ENCODE results near the gene IFITM1. TPM values are rescaled to one million over a fixed set of nuclear protein-coding genes. Genes with fewer than 3 reads are reported as not detected.

The IFITM1 gene
- total and polyA plus RNA-seq, 2 of the 4 experiments (the other 2 are of a cell fraction): 24.2 to 68.9 TPM

DNA sequence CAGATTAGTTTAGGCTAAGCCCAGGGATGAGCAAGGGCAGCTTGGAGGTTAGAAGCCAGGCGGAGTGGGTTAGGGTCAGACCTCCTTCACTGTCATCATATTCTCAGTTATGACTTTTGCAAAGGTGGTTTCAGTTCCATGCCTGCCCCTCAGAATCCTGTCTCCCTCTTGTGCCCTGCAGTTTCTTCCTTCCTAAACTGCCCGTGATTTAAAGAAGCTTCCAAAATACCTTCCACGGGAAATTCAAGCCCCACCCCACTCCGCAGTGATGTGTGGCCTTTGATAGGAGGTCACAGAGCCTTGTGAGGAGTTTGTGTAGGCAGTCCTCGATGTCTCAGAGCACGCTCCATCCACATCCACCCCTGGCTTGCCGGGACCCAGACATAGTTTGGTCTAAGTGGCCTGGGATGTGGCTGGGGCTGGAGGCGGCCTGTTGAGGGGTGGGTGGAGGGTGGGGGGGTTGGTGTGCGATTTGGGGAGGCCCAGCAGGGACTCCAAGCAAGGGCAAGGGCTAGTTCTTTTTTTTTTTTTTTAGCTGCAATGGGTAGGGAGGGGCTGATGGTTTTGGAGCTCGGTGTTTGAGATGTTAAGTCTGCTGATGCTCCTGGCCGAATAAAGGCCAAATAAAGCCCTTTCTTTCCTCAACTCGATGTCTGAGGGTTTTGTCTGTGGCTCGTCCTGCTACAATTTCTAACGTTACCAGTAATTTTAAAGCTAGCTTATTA lies 1.6 kb upstream of the IFITM1 start:
- peak overlapping the region; percentile 18 for H2AK5ac ChIP-seq (ENCODE audit: low read depth, low read length)
- no TSS peak for BruUV-seq (replicated peaks)
- peaks cover 3 to 39% of the 10 kb centered on the region in 2 experiments; a peak in 3 of 4 replicates for H3K79me1 ChIP-seq (ENCODE audit: low read depth in 1 of 2, low read length in 2 of 2)
- in situ Hi-C loops (cut with MboI; ENCODE audit: low sequenced_read_pairs): no loop called here
- ATAC-seq (ENCODE audit: low read depth): no peak
- H3K4me1 ChIP-seq (ENCODE audit: control insufficient read depth, insufficient read depth, low read length): peaks cover 24% of the 10 kb centered on the region
- ChIA-PET POLR2A (ENCODE audit: unreplicated experiment) (no interaction called here), CTCF (interaction anchor here (1.2 kb wide), 1 partner anchor 12 kb away, joined by 3 read pairs; no protein-coding TSS in a partner anchor)
- peak overlapping the region; percentile 10 for H2BK120ac ChIP-seq (ENCODE audit: low read depth, low read length)
- no peak for DNase-seq
- dilution Hi-C loops (cut with HindIII; ENCODE audit: low sequenced_read_pairs, unreplicated experiment): no loop called here
- peak overlapping the region; percentile 60 for H2AK9ac ChIP-seq (replicated peaks; ENCODE audit: low read depth, low read length, poor library complexity)
- peak overlapping the region; percentile 47 for H2AFZ ChIP-seq (replicated peaks; ENCODE audit: low read length, poor library complexity)
- H3K56ac ChIP-seq (ENCODE audit: extremely low read depth, insufficient read depth, low read length): no peak overlapping the region
- H3K9me3 ChIP-seq (ENCODE audit: control insufficient read depth, insufficient read depth, low read length): no peaks in the 10 kb centered on the region
- H3K18ac ChIP-seq (ENCODE audit: low read depth, low read length): 0 out of 2 replicates have a peak overlapping the region, but pooled peaks have one; percentile 29
- peak overlapping the region; percentile 16; the same call in 1 of the 2 replicates for H2BK20ac ChIP-seq (ENCODE audit: low read depth, low read length)
- H3K27me3 ChIP-seq (ENCODE audit: control insufficient read depth, insufficient read depth, low read length): no peaks in the 10 kb centered on the region
- H3K14ac ChIP-seq (replicated peaks; ENCODE audit: low read depth, low read length): peak overlapping the region; percentile 82
- H3K9ac ChIP-seq (ENCODE audit: low read depth, low read length): peak overlapping the region; percentile 59
- H3K36me3 ChIP-seq (ENCODE audit: control insufficient read depth, insufficient read depth, low read length): peaks cover 5% of the 10 kb centered on the region; the same call in 1 of the 2 replicates
- H3K4me3 ChIP-seq (ENCODE audit: insufficient read depth, low read depth, low read length): no peak overlapping the region
- H4K91ac ChIP-seq (ENCODE audit: insufficient read depth, low read depth, low read length): peak overlapping the region; percentile 26; the same call in 1 of the 2 replicates
- H3K23ac ChIP-seq (ENCODE audit: low read depth, low read length): peak overlapping the region; percentile 93; the same call in 1 of the 2 replicates
- intact Hi-C loops (cut with micrococcal nuclease): loop anchor here (2.0 kb wide), 1 partner anchor 45 kb away; no protein-coding TSS in a partner anchor
- peak overlapping the region; percentile 1; the same call in 2 of the 3 replicates for H2BK15ac ChIP-seq (ENCODE audit: low read depth, low read length)
- H3K9me1 ChIP-seq (ENCODE audit: insufficient read depth, low read length): 0 out of 2 replicates have a peak, but pooled peaks cover 5% of the 10 kb centered on the region
- peaks cover 3% of the 10 kb centered on the region; the same call in 1 of the 2 replicates for H4K20me1 ChIP-seq (ENCODE audit: insufficient read depth, low read length)
- H3K4me2 ChIP-seq (ENCODE audit: low read depth, low read length): peak overlapping the region; percentile 50
- H3K4ac ChIP-seq (ENCODE audit: low read depth, low read length): peak overlapping the region; percentile 78
- peak overlapping the region; percentile 72 for H4K5ac ChIP-seq (ENCODE audit: low read depth, low read length)
- WGBS, 2 experiments (ENCODE audit: extremely low coverage in 2 of 2, insufficient read length in 1 of 2): no CpG with 5 or more reads among the region's 14 CpGs
- peak overlapping the region; percentile 43 to 82 for H4K8ac ChIP-seq (ENCODE audit: low read depth in 2 of 2, low read length in 2 of 2)
- peak overlapping the region; percentile 16 for H2BK5ac ChIP-seq (ENCODE audit: low read depth, low read length, poor library complexity, severe bottlenecking)
- peak overlapping the region; percentile 60 for H3K27ac ChIP-seq (ENCODE audit: insufficient read depth, low read length)
- TF ChIP-seq CHD1 (IDR thresholded peaks at IDR 0.05; ENCODE audit: low read depth, low read length) (no peak), RAD21 (IDR thresholded peaks at IDR 0.05; ENCODE audit: low read length) (no peak), MXI1 (IDR thresholded peaks at IDR 0.05; ENCODE audit: borderline replicate concordance, low read depth, low read length) (no peak), CEBPB (IDR thresholded peaks at IDR 0.05; ENCODE audit: low read depth, low read length) (no peak), RFX5 (IDR thresholded peaks at IDR 0.05; ENCODE audit: low read depth, low read length) (no peak), POLR2A (IDR thresholded peaks at IDR 0.05; ENCODE audit: low read depth, low read length) (no peak), RCOR1 (IDR thresholded peaks at IDR 0.05; ENCODE audit: insufficient replicate concordance, low read length) (no peak), BHLHE40 (IDR thresholded peaks at IDR 0.05; ENCODE audit: low read depth, low read length) (no peak), MAFK (IDR thresholded peaks at IDR 0.05; ENCODE audit: low read depth, low read length) (no peak), NFE2L2 (IDR thresholded peaks at IDR 0.05; ENCODE audit: low read depth, low read length) (no peak), FOS (IDR thresholded peaks at IDR 0.05; ENCODE audit: low read depth, low read length) (no peak)
- TF ChIP-seq, protein P1, sequence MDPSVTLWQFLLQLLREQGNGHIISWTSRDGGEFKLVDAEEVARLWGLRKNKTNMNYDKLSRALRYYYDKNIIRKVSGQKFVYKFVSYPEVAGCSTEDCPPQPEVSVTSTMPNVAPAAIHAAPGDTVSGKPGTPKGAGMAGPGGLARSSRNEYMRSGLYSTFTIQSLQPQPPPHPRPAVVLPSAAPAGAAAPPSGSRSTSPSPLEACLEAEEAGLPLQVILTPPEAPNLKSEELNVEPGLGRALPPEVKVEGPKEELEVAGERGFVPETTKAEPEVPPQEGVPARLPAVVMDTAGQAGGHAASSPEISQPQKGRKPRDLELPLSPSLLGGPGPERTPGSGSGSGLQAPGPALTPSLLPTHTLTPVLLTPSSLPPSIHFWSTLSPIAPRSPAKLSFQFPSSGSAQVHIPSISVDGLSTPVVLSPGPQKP (IDR thresholded peaks at IDR 0.05; ENCODE audit: borderline replicate concordance, low read depth, low read length): no peak
- TF ChIP-seq, protein P2, sequence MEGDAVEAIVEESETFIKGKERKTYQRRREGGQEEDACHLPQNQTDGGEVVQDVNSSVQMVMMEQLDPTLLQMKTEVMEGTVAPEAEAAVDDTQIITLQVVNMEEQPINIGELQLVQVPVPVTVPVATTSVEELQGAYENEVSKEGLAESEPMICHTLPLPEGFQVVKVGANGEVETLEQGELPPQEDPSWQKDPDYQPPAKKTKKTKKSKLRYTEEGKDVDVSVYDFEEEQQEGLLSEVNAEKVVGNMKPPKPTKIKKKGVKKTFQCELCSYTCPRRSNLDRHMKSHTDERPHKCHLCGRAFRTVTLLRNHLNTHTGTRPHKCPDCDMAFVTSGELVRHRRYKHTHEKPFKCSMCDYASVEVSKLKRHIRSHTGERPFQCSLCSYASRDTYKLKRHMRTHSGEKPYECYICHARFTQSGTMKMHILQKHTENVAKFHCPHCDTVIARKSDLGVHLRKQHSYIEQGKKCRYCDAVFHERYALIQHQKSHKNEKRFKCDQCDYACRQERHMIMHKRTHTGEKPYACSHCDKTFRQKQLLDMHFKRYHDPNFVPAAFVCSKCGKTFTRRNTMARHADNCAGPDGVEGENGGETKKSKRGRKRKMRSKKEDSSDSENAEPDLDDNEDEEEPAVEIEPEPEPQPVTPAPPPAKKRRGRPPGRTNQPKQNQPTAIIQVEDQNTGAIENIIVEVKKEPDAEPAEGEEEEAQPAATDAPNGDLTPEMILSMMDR (conservative IDR thresholded peaks at IDR 0.05; ENCODE audit: low read depth, low read length): no peak
- TF ChIP-seq, protein P3, sequence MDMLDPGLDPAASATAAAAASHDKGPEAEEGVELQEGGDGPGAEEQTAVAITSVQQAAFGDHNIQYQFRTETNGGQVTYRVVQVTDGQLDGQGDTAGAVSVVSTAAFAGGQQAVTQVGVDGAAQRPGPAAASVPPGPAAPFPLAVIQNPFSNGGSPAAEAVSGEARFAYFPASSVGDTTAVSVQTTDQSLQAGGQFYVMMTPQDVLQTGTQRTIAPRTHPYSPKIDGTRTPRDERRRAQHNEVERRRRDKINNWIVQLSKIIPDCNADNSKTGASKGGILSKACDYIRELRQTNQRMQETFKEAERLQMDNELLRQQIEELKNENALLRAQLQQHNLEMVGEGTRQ (IDR thresholded peaks at IDR 0.05; ENCODE audit: low read depth, low read length): no peak

Data from IMR-90 (cell line).